Measurements from ENCODE around the gene DGCR2.
"Not testable (repeated sequence)": the region's sequence is repeated elsewhere in the genome, so short reads cannot be mapped to it uniquely, and the experiment has no call there.

DGCR2 gene

DNA sequence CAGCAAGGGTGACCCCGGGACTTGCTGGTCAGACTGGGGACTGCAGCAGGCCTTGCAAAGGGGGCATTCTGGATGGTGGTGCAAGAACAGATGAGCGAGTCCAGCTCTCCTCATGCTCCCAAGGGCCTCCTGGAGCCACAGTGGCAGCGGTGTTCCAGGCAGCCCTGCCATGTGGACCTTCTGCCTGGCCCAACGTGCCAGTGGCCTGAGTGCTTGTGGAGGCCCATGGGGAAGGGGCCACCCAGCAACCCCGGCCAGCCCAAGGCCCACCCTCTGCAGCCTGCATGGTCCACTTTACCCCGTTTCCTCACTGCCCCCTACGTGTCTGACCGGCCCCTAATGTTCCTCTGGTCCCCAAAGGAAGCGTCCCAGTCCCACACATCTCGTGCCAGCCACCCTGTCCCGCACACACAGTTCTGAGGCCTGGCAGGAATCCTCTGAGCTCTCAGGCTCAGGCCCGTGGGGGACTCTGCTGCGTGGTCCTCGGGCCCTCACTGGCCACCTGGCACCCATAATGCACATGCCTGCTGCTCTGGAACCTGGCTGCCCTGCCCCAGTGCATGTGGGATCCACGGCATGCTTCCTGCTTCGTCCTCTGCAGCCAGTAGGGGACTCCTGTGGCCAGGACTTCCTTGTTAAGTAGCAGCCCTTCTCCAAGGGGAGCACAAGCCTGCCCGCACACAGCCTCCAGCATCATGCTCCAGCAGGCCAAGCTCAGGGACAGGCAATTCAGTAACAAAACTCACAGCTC is 85.5 kb downstream of the DGCR2 start:
- no peaks in the 10 kb centered on the region for H3K27me3 ChIP-seq
- DNase-seq, result no peak
- H3K9me3 ChIP-seq, result no peaks in the 10 kb centered on the region
- H3K4me3 ChIP-seq (ENCODE audit: low read depth, low read length), result no peak overlapping the region
- peaks cover 13% of the 10 kb centered on the region for H3K36me3 ChIP-seq
- TF ChIP-seq, protein P1, sequence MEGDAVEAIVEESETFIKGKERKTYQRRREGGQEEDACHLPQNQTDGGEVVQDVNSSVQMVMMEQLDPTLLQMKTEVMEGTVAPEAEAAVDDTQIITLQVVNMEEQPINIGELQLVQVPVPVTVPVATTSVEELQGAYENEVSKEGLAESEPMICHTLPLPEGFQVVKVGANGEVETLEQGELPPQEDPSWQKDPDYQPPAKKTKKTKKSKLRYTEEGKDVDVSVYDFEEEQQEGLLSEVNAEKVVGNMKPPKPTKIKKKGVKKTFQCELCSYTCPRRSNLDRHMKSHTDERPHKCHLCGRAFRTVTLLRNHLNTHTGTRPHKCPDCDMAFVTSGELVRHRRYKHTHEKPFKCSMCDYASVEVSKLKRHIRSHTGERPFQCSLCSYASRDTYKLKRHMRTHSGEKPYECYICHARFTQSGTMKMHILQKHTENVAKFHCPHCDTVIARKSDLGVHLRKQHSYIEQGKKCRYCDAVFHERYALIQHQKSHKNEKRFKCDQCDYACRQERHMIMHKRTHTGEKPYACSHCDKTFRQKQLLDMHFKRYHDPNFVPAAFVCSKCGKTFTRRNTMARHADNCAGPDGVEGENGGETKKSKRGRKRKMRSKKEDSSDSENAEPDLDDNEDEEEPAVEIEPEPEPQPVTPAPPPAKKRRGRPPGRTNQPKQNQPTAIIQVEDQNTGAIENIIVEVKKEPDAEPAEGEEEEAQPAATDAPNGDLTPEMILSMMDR (IDR thresholded peaks at IDR 0.05; ENCODE audit: low read depth, low read length), result peak; percentile 8; the same call in 1 of the 2 replicates
- H3K4me1 ChIP-seq, result no peaks in the 10 kb centered on the region

DNA sequence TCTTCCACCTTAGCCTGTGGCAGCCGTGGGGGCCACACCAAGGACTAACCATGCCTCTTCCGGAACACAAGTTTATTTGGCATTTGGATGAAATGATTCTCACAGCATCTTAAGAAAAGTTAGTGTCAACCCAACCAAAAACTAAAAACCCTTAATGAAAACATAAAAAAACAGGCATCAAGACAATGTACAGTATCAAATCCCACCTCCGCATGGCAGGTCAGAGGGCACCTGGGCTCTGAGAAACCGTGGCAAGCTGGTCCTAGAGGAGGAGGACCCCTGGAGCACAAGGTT is 86.0 kb downstream of the DGCR2 start:
- Histone ChIP-seq H3K36me3 (peaks cover 10% of the 10 kb centered on the region; the same call in 1 of the 2 replicates), H3K27me3 (no peaks in the 10 kb centered on the region), H3K9me3 (no peaks in the 10 kb centered on the region), H3K4me3 (ENCODE audit: low read depth, low read length) (no peak overlapping the region), H3K4me1 (no peaks in the 10 kb centered on the region)
- TF ChIP-seq, protein P1 (IDR thresholded peaks at IDR 0.05; ENCODE audit: low read depth, low read length), result no peak
- DNase-seq, result no peak

DNA sequence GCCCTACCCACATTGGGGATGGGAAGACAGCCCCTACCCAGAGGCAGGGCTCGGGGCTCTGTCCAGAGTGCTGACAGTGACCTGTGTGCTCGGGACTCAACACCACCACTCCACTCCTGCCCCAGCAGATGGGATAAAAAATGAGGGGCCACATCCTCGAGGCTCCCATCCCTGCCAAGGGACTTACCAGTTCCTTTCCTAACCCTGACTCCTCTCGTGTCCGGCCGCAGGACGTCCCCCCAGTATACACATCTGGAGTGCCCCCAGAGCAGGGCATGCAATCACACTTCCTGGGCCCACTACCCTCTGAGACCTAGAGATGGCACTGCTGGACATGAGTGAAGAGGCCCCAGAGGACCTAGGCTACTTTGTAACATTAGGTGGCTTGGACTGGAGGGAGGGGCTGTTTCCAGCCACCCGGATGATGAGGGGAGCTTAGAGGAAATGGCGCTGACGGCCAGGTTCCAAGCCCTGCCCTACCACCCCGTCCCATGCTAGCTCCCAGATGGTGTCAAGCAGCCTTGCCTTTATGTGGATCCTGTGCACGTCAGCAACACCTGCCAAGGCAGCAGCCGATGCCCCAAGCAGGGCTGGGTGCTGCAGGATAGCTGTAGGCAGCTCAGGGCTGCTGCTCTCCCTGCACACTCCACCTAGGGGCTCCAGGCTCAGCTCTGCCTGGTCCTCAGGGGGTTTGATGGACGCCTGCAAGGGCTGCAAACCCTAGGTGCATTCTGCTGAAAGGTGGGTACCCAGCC is 86.6 kb downstream of the DGCR2 start:
- H3K4me1 ChIP-seq, result no peaks in the 10 kb centered on the region
- TF ChIP-seq, protein P1 (IDR thresholded peaks at IDR 0.05; ENCODE audit: low read depth, low read length), result no peak; the same call in 1 of the 2 replicates
- H3K4me3 ChIP-seq (ENCODE audit: low read depth, low read length), result no peak overlapping the region
- H3K27me3 ChIP-seq, result no peaks in the 10 kb centered on the region
- H3K9me3 ChIP-seq, result no peaks in the 10 kb centered on the region
- DNase-seq, result no peak
- H3K36me3 ChIP-seq, result peaks cover 5% of the 10 kb centered on the region; the same call in 1 of the 2 replicates

DNA sequence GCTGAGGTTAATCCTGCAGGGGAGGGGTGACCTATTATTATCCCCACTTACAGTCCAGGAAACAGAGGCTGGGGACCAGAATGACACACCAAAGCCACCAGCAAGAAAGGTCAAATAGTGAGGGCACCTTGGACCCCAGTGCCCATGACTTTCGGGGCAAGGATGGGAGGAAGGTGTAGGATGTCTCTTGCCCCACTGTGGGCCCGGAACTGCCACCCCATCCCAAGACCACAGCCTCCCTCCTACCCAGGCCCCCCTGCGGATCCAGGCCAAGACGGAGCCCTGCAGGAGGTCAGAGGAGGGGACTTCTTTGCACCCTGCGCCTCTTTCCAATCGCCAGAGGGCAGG is 87.1 kb downstream of the DGCR2 start:
- not testable (repeated sequence) for H3K27me3 ChIP-seq; DNase-seq; H3K36me3 ChIP-seq; H3K9me3 ChIP-seq; H3K4me1 ChIP-seq; H3K4me3 ChIP-seq (ENCODE audit: low read depth, low read length)

DNA sequence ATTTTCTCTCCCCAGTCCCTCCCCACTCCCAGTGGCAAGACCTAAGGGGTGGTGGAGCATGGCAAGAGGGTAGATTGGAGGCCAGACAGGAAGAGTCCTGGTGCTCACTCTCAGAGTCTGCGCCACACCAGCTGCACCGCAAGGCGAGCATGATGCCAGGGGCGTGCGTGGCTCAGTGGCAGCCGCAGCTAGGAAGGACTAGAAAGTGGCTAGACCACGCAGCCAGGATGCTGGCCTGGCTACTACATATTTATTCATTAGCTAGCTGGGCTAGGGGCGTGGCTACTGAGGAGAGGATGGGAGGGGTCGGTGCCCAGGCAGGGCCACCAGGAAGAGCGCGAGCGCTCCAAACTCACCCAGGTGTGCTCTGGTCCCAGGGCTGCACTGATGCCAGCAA is 87.5 kb downstream of the DGCR2 start:
- not testable (repeated sequence) for H3K9me3 ChIP-seq; H3K4me3 ChIP-seq (ENCODE audit: low read depth, low read length)

DNA sequence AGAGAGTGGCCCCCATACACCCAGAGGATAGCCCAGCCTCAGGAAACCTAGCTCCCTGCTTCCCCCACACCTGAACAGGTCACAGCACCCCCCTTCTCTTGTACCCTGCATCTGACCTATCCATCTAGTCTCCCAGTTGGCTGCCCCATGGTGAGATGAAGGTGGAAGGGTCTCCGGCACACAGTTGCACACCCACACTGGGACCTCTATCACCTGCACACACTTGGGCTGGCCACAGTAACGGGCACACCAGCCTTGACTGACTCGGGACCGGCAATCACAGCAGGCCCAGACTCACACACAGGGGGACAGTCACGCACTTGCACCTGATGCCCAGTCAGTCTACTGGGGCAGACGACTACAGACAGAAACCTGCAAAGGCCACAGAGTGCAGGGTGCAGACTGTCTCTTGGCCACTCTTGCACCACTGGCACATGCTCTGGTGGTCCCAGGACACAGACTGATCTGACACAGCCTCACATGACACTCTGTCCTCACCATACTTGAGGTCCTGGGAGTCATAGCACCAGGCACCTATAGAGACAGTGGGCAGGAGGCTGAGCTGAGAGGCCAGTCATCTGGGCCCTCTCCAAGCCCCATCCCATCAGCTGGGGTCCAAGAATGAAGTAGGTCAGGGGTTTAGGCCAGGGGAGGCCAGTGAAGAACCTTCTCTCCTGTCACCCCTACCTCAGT is 88.0 kb downstream of the DGCR2 start:
- not testable (repeated sequence) for DNase-seq; H3K9me3 ChIP-seq; H3K4me3 ChIP-seq (ENCODE audit: low read depth, low read length); H3K4me1 ChIP-seq; H3K27me3 ChIP-seq; H3K36me3 ChIP-seq

More for the DNA sequence above, 87.5 kb downstream of the DGCR2 start:
- not testable (repeated sequence) for H3K4me1 ChIP-seq, H3K36me3 ChIP-seq, H3K27me3 ChIP-seq, DNase-seq

DNA sequence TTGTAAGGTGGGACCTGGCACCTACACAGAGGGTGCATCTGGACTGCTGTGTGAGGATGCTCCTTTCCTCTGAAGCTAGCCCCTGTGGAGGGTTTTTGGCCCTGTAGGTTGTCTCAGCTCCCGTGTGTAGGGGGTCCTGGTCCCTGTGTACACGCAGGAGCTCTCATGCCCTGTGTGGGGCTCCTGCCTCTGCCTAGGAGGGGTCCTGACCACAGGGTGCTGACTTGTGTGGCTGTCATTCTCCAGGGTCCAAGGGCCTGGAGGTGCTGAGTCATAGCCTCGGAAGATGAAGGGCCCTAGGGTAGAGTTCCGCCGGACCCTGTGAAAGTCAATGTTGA is 88.7 kb downstream of the DGCR2 start:
- peaks cover 12% of the 10 kb centered on the region for H3K27me3 ChIP-seq
- H3K4me3 ChIP-seq (ENCODE audit: low read depth, low read length); DNase-seq; H3K4me1 ChIP-seq; H3K9me3 ChIP-seq; H3K36me3 ChIP-seq: not testable (repeated sequence)

DNA sequence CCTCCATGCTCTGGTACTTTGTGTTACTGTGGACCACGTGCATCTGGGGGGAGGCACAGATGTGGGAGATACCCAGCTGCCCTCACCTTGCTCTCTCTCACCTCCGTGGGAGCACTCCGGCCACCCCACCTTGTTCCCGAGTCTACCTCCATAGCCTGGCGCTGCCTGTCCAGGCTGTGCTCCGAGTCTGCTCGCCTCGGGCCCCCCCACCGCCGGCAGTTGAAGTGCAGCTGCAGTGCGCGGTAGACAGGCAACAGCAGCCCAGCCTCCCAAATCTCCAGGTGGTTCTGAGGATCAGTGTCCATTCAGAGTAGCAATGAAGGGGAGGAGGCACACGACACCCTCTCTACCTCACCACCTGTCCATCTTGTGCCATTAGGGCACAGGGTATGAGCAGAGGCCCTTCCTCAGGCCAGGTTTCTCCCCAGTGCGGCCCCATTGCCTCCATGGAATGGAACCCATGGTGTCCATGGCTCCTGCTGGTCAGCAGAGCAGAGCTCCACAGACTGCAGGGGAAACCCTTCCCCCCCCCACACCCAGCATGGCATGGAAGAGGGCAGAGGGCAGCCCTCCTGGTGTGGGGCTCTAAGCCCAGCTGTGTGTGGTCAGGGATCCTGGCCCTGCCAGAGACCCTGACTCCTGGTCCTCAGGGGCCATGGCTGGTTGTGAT is 89.2 kb downstream of the DGCR2 start:
- H3K9me3 ChIP-seq; DNase-seq; H3K36me3 ChIP-seq; H3K4me3 ChIP-seq (ENCODE audit: low read depth, low read length); H3K4me1 ChIP-seq: not testable (repeated sequence)
- peaks cover 12% of the 10 kb centered on the region for H3K27me3 ChIP-seq

DNA sequence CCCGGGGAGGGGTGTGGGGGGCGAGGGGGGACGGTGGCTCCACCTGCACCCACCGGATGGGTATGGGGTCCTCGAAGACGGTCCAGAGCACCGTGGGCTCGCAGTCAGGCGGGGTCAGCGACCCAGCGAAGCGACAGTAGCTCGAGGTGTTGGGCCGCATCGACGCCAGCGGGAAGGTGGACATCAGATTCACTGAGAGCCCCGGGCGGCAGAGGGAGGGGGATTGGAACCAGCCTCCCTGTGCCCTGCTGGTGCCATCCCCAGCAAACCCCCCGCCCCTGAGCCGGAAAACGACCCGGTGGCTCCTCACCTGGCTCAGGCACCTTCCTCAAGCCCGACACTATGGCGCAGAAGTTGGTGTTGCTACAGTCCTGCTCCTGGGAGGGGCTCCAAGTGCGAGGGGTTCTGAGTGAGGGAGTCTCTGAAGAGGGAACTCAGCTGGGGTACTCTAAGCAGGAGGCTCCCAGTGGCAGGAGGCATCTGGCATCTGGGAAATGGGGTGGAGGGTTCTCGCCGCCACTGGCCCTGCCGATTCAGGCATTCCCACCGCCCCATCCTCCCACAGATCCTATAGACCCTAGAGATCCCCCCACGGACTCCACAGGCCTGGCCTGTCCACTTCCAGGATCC is 89.9 kb downstream of the DGCR2 start:
- not testable (repeated sequence) for H3K4me1 ChIP-seq; H3K4me3 ChIP-seq (ENCODE audit: low read depth, low read length); DNase-seq; H3K9me3 ChIP-seq; H3K36me3 ChIP-seq
- H3K27me3 ChIP-seq, result peaks cover 12% of the 10 kb centered on the region

DNA sequence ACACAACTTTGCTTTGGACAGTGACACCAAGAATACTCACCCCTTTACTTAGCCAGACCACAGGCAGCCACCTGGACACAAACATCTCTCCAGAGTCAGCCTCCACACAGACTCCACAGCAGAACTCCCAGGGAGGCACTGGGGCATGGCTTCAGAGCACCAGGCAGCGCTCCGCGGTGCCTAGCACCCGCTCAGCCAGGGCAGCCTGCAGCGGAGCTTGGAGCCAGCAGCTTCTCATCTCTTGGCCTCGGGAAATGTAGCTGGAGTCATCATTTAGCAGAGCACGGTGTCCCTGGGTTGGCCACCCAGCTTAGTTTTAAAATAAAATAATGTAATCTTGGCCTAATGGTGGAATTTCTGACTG is 91.3 kb downstream of the DGCR2 start:
- H3K4me1 ChIP-seq; DNase-seq; H3K36me3 ChIP-seq; H3K9me3 ChIP-seq; H3K4me3 ChIP-seq (ENCODE audit: low read depth, low read length): not testable (repeated sequence)
- H3K27me3 ChIP-seq, result peaks cover 12% of the 10 kb centered on the region

DNA sequence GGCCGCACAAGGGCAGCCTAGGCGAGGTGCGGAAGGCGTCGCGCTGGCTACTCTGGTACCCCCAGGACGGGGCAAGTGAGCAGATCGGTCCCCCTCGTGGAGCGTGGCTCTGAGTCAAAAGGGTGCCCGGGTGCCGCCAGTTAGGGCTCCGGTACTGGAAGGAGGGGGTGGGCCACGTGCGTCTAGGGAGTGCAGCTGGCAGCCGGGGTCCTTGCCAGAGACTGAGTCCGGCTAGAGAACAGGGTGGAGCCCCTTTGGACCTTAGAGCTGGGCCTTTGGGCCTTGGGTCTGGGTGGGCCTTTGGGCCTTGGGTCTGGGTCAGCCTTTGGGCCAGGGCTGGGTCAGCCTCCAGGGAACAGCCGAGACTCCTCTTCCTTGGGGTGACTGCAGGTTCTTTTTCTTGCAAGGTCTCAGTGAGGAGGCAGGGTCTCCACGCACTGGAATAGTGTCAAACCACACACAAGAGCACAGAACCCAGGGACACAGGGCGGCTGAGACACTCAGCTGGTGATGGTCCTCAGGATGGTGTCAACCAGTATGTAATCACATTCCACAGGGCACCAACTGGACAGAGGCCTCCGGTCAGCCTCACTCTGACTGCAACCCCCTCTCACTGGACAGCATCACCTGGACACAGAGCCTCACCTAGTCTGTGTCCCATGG is 91.9 kb downstream of the DGCR2 start:
- H3K4me1 ChIP-seq; H3K9me3 ChIP-seq; H3K4me3 ChIP-seq (ENCODE audit: low read depth, low read length); DNase-seq; H3K36me3 ChIP-seq: not testable (repeated sequence)
- H3K27me3 ChIP-seq, result peaks cover 12% of the 10 kb centered on the region
